Neural crest cell (in vitro differentiated cells): Measurements from ENCODE around the gene PTPRE. TPM values are rescaled to one million over a fixed set of nuclear protein-coding genes. Genes with fewer than 3 reads are reported as not detected.

Experiments
- DNase-seq: peaks from one replicate; pipeline ENCODE4 v3.0.0; 2021; ENCODE audit warnings: low read depth, mixed read lengths, low spot score
- H3K27ac Mint-ChIP-seq: one replicate; pipeline ENCODE4 v1.8.0; 2021; ENCODE audit warnings: mild to moderate bottlenecking, mixed read lengths; ENCODE audit not compliant: unreplicated experiment
- H3K27me3 Mint-ChIP-seq: 2 replicates; pipeline ENCODE4 v1.8.0; 2021; ENCODE audit warnings: low read depth, mild to moderate bottlenecking, mixed read lengths
- H3K36me3 Mint-ChIP-seq: 2 replicates; pipeline ENCODE4 v1.8.0; 2021; ENCODE audit warnings: low read depth, mild to moderate bottlenecking, mixed read lengths
- H3K4me1 Mint-ChIP-seq: 2 replicates; pipeline ENCODE4 v1.8.0; 2021; ENCODE audit warnings: mixed read lengths
- H3K4me3 Mint-ChIP-seq: one replicate; pipeline ENCODE4 v1.8.0; 2021; ENCODE audit warnings: mild to moderate bottlenecking, mixed read lengths
- H3K9me3 Mint-ChIP-seq: 2 replicates; pipeline ENCODE4 v1.8.0; 2021; ENCODE audit warnings: mixed read lengths
- CTCF ChIP-seq: fragments of 200-600 bp; sonication (generic); conservative IDR thresholded peaks from 2 replicates; pipeline ENCODE4 v1.5.0; 2021; ENCODE audit warnings: antibody characterized with exemption, mild to moderate bottlenecking
- total RNA-seq: library from RNA; stranded (reverse); gene quantifications from 2 replicates; pipeline ENCODE4 v1.2.1, GENCODE V29; 2021

Gene PTPRE
- total RNA-seq, 1 donor from 2014 or later, result 2.3 TPM

- H3K36me3 Mint-ChIP-seq, result no peaks in the 10 kb centered on the region
- H3K4me3 Mint-ChIP-seq, result no peak overlapping the region
- H3K27me3 Mint-ChIP-seq, result no peaks in the 10 kb centered on the region
- H3K9me3 Mint-ChIP-seq, result no peaks in the 10 kb centered on the region
- peaks cover 38% of the 10 kb centered on the region for H3K4me1 Mint-ChIP-seq
- H3K27ac Mint-ChIP-seq, result no peak overlapping the region
- no peak for TF ChIP-seq CTCF
- no peak for DNase-seq
Measured at GRCh38 chr10:127966875-127967274, 60.0 kb downstream of the PTPRE start.

GRCh38 chr10:127968027-127968441 lies 61.1 kb downstream of the PTPRE start:
- H3K9me3 Mint-ChIP-seq, result no peaks in the 10 kb centered on the region
- H3K4me3 Mint-ChIP-seq, result no peak overlapping the region
- H3K27ac Mint-ChIP-seq, result no peak overlapping the region
- H3K27me3 Mint-ChIP-seq, result no peaks in the 10 kb centered on the region
- no peak for TF ChIP-seq CTCF
- no peak for DNase-seq
- no peaks in the 10 kb centered on the region for H3K36me3 Mint-ChIP-seq
- H3K4me1 Mint-ChIP-seq, result peaks cover 46% of the 10 kb centered on the region

- no peak overlapping the region for H3K4me3 Mint-ChIP-seq
- no peak for TF ChIP-seq CTCF
- H3K27me3 Mint-ChIP-seq, result no peaks in the 10 kb centered on the region
- peaks cover 53% of the 10 kb centered on the region for H3K4me1 Mint-ChIP-seq
- H3K9me3 Mint-ChIP-seq, result no peaks in the 10 kb centered on the region
- DNase-seq, result no peak
- H3K36me3 Mint-ChIP-seq, result no peaks in the 10 kb centered on the region
- H3K27ac Mint-ChIP-seq, result peak overlapping the region; percentile 37
Measured at GRCh38 chr10:127968659-127969058, 61.8 kb downstream of the PTPRE start.

- H3K27ac Mint-ChIP-seq, result peak overlapping the region; percentile 51
- no peak for DNase-seq
- H3K36me3 Mint-ChIP-seq, result no peaks in the 10 kb centered on the region
- H3K27me3 Mint-ChIP-seq, result no peaks in the 10 kb centered on the region
- TF ChIP-seq CTCF, result no peak
- H3K4me3 Mint-ChIP-seq, result no peak overlapping the region
- no peaks in the 10 kb centered on the region for H3K9me3 Mint-ChIP-seq
- peaks cover 49% of the 10 kb centered on the region for H3K4me1 Mint-ChIP-seq
Measured at GRCh38 chr10:127971101-127971946, 64.4 kb downstream of the PTPRE start.

GRCh38 chr10:127971963-127972615 lies 65.2 kb downstream of the PTPRE start:
- no peak for DNase-seq
- no peak for TF ChIP-seq CTCF
- Mint-ChIP-seq H3K9me3 (no peaks in the 10 kb centered on the region), H3K27ac (no peak overlapping the region), H3K4me3 (no peak overlapping the region), H3K36me3 (no peaks in the 10 kb centered on the region), H3K4me1 (peaks cover 56% of the 10 kb centered on the region), H3K27me3 (no peaks in the 10 kb centered on the region)
